ENCODE measurements around the gene LDHB.
"Not testable (repeated sequence)": the region's sequence is repeated elsewhere in the genome, so short reads cannot be mapped to it uniquely, and the experiment has no call there.

Gene LDHB

GRCh38 chr12:21661396-21662093, 3.9 kb upstream of the LDHB start:
- not testable (repeated sequence) for DNase-seq (ENCODE audit: low read depth)

GRCh38 chr12:21659383-21659782, 1.7 kb upstream of the LDHB start:
- DNase-seq (ENCODE audit: low read depth) = no peak

- DNase-seq (ENCODE audit: low read depth) = no peak
Observed at GRCh38 chr12:21656905-21657325, 727 bp downstream of the LDHB start.

- no peak for DNase-seq (ENCODE audit: low read depth)
Observed at GRCh38 chr12:21655591-21655990, 2.1 kb downstream of the LDHB start.

GRCh38 chr12:21651821-21652220, 5.8 kb downstream of the LDHB start:
- DNase-seq (ENCODE audit: low read depth) = no peak

- DNase-seq (ENCODE audit: low read depth) = no peak
Observed at GRCh38 chr12:21650997-21651396, 6.6 kb downstream of the LDHB start.

DNA sequence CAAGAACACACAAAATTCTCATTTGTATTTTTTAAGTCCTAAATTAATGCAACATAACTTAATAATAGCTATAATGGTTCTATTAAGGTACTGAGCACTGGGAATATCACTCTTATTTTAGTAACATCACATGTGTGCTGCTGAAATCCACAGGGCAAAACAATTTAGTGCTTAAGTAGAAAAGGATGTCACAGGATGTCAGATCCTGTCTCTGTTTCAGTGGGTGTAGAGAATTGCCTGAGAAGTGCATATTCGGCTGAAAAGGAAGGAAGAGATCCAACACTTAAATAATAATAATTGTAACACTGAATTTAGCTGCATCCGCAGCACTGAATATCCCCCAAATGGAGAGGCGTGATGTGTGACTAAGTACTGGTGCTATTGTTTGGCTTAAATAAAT, 8.6 kb downstream of the LDHB start:
- no peak for DNase-seq (ENCODE audit: low read depth)

DNA sequence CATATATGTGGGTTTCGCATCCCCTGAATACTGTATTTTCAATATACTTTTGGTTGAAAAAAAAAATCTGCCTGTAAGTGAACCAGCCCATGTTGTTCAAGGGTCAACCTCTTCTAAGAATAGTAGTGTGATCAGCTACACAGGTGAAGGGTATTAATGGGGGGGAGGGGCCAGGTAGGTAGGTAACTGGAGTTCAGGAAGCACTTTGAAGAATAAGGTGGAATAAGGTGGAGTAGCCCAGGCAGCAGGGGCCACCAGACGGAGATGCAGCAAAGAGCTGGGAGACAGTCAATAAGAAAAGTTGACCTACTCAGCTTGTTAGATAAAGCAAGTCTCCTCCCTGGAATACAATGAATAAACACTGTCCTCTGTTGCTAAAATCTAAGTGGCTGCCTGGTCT, 9.3 kb downstream of the LDHB start:
- DNase-seq (ENCODE audit: low read depth) = no peak

GRCh38 chr12:21647179-21647578, 10.5 kb downstream of the LDHB start:
- no peak for DNase-seq (ENCODE audit: low read depth)

DNA sequence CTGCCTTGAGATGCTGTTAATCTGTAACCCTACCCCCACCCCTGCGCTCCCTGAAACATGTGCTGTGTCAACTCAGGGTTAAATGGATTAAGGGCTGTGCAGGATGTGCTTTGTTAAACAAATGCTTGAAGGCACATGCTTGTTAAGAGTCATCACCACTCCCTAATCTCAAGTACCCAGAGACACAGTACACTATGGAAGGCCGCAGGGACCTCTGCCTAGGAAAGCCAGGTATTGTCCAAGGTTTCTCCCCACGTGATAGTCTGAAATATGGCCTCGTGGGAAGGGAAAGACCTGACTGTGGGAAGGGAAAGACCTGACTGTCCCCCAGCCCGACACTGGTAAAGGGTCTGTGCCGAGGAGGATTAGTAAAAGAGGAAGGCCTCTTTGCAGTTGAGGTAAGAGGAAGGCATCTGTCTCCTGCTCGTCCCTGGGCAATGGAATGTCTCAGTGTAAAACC, 12.6 kb downstream of the LDHB start:
- DNase-seq (ENCODE audit: low read depth) = not testable (repeated sequence)

DNA sequence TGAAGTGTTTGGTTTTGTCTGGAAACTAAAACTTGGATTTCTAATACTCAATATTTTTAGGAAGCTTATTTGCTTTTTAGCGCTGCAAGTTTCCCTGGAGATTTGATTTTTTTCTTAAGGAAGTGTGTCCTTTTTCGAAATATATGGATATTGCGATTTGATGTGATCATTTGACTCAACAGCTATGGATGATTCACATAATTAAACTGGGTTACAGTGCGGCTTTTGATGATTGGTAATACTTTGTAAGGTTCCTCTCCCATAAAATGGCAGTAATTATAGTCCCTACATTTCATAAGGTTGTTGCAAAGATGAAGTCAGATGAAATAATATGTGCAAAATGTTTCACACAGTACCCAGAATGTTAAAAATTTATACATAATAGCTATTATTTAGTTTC, 13.1 kb downstream of the LDHB start:
- no peak for DNase-seq (ENCODE audit: low read depth)

DNA sequence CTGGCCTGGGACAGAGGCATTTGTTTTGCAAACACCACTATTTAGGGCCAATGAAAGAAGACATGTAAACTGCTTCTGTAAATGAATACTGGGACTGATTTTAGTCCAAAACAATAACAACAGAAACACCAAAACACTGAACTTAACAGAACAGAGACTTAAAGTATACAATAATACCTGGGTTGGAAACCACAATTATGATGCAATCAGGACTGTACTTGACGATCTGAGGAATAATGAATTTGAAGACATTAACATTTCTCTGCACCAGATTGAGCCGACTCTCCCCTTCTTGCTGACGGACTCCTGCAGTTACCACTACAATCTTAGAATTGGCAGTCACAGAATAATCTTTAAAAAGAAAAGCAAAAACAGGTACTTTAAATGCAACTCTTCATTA, 13.9 kb downstream of the LDHB start:
- no peak for DNase-seq (ENCODE audit: low read depth)

- no peak for DNase-seq (ENCODE audit: low read depth)
Observed at GRCh38 chr12:21642707-21643389, 14.8 kb downstream of the LDHB start.

DNA sequence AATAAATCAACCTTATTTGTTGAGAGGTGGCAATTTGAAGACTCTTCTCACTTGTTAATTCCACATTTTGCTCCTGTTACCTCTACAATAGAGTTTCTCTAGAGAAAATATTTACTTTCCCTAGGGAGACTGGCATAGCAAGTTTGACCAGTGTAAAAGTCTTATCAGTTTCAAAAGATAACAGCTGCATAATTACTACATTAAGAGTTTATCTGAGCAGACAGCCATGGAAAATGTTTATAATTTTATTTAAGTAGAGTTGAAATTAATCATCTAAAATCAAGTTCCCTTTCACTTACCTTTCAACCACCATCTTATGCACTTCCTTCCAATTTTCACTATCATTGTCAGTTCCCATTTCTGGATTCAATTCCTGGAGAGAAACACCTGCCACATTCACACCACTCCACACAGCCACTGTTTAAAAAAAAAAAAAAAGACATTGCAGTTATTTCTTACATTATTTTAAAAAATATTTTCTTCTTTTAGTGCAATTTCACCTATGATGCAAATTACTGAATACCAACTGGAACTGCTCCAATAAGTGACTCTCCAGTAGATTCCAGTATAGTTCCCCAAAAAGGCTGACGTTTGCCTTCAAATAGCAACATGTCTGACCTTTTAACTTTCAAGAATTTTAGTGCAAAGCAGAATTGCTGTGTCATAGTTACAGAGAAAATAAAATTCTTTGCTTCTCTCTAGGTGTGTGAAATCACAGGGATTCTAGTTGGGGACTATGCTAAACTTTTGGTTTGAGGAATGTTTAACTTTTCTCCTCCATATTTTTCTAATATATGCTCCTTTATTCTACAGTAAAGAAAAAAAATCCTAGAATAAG, 19.4 kb downstream of the LDHB start:
- no peak for DNase-seq (ENCODE audit: low read depth)

- DNase-seq (ENCODE audit: low read depth) = no peak
Observed at GRCh38 chr12:21634245-21634644, 23.4 kb downstream of the LDHB start.

- DNase-seq (ENCODE audit: low read depth) = no peak
Observed at GRCh38 chr12:21631367-21631766, 26.3 kb downstream of the LDHB start.

- no peak for DNase-seq (ENCODE audit: low read depth)
Observed at GRCh38 chr12:21627924-21628323, 29.7 kb downstream of the LDHB start.

GRCh38 chr12:21618566-21618965, 39.1 kb downstream of the LDHB start:
- no peak for DNase-seq (ENCODE audit: low read depth)

DNA sequence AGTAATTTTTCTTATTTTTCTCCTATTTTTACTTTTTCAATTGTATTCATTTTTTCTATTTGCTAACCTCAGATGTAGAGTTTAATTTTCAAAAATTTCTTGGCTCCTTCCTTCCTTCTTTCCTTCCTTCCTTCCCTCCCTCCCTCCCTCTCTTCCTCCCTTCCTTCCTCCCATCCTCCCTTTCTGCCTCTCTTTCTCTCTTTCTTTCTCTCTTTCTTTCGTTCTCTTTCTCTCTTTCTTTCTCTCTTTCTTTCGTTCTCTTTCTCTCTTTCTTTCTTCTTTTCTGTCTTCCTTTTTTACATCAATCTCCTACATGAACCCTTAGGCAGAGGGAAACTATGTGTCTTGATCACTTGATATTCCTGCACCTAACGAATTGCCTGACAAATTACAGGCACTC, 40.6 kb downstream of the LDHB start:
- DNase-seq (ENCODE audit: low read depth) = no peak

DNA sequence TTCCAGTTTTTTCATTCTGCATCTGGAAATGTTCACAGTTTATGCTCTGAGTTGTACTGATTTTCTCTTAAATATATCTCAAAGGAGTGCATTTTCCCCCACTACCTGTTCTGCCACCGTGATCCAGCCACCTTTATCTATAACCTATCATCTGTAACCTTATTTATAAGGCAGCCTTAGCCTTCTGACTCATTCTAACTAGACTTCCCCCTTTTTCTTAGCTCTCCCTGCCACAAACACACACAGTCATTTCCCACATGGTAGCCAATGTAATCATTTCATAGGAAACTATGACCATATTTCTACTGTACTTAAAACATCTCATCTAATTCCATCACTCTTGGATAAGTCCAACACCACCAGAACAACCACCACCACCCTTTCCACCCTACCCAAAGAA, 42.2 kb downstream of the LDHB start:
- DNase-seq (ENCODE audit: low read depth) = no peak

DNA sequence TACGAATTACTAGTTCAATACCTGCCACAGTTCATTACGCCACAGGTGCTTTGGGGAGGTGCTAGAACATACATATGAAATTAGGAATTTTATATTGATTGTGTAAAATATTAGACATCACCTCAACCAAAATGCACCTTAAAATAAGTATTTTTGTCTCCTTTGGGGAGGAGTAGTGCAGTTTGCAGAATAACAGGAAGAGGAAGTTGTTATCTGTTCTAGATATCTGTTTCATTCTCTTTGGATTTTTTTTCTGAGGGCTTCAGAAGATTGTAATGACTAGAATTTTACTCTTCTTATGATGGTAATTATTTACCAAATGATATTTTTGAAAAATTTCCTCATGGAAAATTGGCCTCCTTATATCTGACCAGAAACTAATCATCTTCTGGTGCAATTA, 43.1 kb downstream of the LDHB start:
- DNase-seq (ENCODE audit: low read depth) = no peak

- DNase-seq (ENCODE audit: low read depth) = no peak
Observed at GRCh38 chr12:21613931-21614330, 43.7 kb downstream of the LDHB start.

GRCh38 chr12:21608196-21608595, 49.4 kb downstream of the LDHB start:
- no peak for DNase-seq (ENCODE audit: low read depth)

All from stimulated activated CD4-positive, alpha-beta T cell treated with anti-CD3 and anti-CD28 coated beads, Interleukin-2, amount 100 ng/mL, for 4 hours (primary cell).